Measurements from ENCODE around the gene WLS.

The WLS gene

DNA sequence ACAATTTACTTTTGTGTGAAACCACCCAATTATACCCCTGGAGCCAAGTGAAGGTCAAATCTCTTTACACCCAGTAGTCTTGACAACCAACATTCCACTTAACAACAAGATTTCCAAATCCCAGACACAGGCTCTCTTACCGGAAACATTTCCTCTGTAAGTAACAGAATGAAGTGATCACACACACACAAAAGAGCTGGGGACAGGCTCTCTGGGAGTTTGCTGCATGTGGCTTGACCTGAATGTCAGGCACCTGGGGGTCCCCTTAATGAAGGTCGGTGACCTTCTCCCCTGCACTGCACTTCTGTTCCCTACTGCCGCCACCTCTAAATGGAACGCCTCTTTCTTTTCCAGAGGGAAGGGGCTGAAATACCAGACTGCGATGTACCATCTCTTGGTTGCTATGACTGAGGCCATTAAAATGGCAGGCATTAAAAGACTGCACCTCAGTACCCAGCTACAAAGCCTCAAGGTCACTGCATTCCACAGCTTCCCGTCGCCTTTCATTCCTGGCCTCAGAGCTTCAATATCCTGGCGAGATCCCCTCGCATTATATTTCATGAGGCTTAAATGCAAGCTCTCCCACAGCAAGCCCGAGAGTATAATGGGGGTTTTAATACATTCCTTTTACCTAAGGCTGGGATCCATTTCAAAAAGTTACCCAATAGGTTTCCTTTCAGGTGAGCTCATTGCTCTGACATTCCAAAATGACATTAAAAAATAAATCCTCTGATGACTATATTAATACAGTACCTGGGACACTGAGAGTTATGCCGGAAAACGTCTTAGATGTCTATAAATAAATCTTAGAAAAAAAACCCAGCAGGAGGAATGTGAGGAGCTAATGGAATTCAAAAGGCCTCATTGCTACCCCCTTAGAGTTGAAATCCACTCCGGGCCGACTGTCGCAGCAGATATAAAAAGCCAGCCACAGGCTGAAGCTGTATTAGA lies 91.0 kb downstream of the WLS start:
- Histone ChIP-seq H3K4me1 (peaks cover 14% of the 10 kb centered on the region), H3K79me2 (no peaks in the 10 kb centered on the region), H3K9me3 (ENCODE audit: control insufficient read depth, low read length) (no peaks in the 10 kb centered on the region), H2AFZ (peak overlapping the region; percentile 11), H3K27me3 (ENCODE audit: control insufficient read depth, insufficient read depth, low read length) (no peaks in the 10 kb centered on the region), H3K4me3 (ENCODE audit: low read depth, low read length) (no peak overlapping the region), H3K27ac (peak overlapping the region; percentile 36), H3K9ac (no peak overlapping the region), H3K4me2 (ENCODE audit: low read length) (no peak overlapping the region), H3K36me3 (ENCODE audit: control insufficient read depth, insufficient read depth, low read length) (no peaks in the 10 kb centered on the region)
- TF ChIP-seq, protein P1, sequence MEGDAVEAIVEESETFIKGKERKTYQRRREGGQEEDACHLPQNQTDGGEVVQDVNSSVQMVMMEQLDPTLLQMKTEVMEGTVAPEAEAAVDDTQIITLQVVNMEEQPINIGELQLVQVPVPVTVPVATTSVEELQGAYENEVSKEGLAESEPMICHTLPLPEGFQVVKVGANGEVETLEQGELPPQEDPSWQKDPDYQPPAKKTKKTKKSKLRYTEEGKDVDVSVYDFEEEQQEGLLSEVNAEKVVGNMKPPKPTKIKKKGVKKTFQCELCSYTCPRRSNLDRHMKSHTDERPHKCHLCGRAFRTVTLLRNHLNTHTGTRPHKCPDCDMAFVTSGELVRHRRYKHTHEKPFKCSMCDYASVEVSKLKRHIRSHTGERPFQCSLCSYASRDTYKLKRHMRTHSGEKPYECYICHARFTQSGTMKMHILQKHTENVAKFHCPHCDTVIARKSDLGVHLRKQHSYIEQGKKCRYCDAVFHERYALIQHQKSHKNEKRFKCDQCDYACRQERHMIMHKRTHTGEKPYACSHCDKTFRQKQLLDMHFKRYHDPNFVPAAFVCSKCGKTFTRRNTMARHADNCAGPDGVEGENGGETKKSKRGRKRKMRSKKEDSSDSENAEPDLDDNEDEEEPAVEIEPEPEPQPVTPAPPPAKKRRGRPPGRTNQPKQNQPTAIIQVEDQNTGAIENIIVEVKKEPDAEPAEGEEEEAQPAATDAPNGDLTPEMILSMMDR (IDR thresholded peaks at IDR 0.05): no peak

DNA sequence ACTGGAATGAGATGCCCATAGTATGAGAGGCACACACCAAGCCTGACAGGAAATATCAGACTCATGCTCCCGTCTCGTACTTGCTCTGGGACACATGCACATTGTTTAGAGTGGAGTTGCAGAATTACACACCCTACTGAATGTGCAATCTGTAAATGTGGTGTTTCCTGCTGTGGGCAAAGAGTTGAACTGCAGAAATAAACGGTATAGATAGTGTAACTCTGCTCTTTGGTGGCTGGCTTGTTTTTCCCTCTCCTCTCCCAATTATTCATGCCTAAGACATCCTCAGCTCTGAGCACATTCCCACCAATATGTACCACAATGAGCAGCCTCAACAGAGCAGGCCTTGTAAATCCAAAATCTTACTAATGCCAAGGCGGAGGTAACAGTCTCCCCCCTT lies 91.8 kb downstream of the WLS start:
- no peak overlapping the region for H3K9ac ChIP-seq
- peaks cover 10% of the 10 kb centered on the region for H3K4me1 ChIP-seq
- no peaks in the 10 kb centered on the region for H3K27me3 ChIP-seq (ENCODE audit: control insufficient read depth, insufficient read depth, low read length)
- TF ChIP-seq, protein P1 (IDR thresholded peaks at IDR 0.05): no peak
- H3K4me3 ChIP-seq (ENCODE audit: low read depth, low read length): no peak overlapping the region
- no peak overlapping the region for H3K27ac ChIP-seq
- no peaks in the 10 kb centered on the region for H3K36me3 ChIP-seq (ENCODE audit: control insufficient read depth, insufficient read depth, low read length)
- H2AFZ ChIP-seq: no peak overlapping the region
- no peaks in the 10 kb centered on the region for H3K9me3 ChIP-seq (ENCODE audit: control insufficient read depth, low read length)
- H3K79me2 ChIP-seq: no peaks in the 10 kb centered on the region
- no peak overlapping the region for H3K4me2 ChIP-seq (ENCODE audit: low read length)

DNA sequence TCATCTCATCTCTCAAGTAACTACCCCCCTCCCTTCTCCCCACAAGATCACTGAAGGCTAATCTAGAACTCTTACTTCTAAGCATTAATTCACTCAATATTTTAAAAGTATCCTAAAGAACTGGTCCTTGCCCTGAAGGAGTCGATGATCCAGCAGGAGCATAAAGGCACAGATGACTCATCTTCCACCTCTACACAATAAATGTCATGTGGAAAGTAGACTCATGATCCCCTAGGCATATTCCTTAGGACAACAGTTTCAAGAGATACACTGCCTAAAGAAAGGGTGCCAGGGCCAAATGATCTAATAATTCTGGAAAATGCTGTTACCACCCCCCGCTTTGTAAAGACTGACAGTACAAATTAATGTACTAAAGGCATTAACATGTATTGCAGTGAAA lies 96.1 kb downstream of the WLS start:
- Histone ChIP-seq H3K9me3 (ENCODE audit: control insufficient read depth, low read length) (no peaks in the 10 kb centered on the region), H3K4me1 (peaks cover 2% of the 10 kb centered on the region), H3K4me2 (ENCODE audit: low read length) (no peak overlapping the region), H3K4me3 (ENCODE audit: low read depth, low read length) (no peak overlapping the region), H3K36me3 (ENCODE audit: control insufficient read depth, insufficient read depth, low read length) (no peaks in the 10 kb centered on the region), H3K27ac (no peak overlapping the region), H3K79me2 (no peaks in the 10 kb centered on the region), H3K27me3 (ENCODE audit: control insufficient read depth, insufficient read depth, low read length) (no peaks in the 10 kb centered on the region), H3K9ac (no peak overlapping the region), H2AFZ (no peak overlapping the region)
- TF ChIP-seq, protein P1 (IDR thresholded peaks at IDR 0.05): no peak

DNA sequence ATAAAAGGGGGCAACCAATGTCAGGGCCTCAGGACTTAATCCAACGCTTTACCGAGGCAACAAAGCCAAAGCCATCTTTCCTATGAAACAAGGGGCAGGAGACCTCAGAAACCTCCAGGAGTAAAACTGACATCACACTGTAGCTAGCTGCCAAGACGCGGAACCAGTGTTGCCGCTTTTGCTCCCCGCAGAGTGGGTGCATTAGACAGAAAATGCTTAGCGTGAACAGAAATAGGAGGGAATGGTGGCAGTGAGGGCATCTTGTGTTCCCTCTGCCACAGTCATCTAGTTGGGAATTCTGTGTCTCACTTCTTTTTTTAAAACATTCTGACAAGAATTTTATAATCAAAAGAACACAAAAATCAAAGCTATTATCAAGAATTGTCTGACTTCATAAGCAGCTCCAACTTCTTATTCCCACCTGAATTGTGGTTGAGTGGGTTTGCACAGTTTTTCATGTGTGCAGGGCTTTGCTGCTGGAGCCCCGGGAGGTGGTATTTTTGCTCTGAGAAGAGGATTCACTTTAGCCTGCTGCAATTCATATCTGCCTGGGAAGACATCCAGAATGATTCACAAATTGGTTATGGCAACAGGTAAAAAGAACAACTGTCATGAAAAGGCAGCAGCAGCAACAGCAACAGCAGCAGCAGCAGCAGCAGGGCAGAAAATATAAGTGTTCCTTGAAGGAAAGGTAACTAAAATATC lies 99.7 kb downstream of the WLS start:
- no peaks in the 10 kb centered on the region for H3K79me2 ChIP-seq
- no peaks in the 10 kb centered on the region for H3K27me3 ChIP-seq (ENCODE audit: control insufficient read depth, insufficient read depth, low read length)
- no peaks in the 10 kb centered on the region for H3K9me3 ChIP-seq (ENCODE audit: control insufficient read depth, low read length)
- H3K4me3 ChIP-seq (ENCODE audit: low read depth, low read length): no peak overlapping the region
- H3K36me3 ChIP-seq (ENCODE audit: control insufficient read depth, insufficient read depth, low read length): no peaks in the 10 kb centered on the region
- no peak overlapping the region for H3K27ac ChIP-seq
- H2AFZ ChIP-seq: no peak overlapping the region
- H3K4me2 ChIP-seq (ENCODE audit: low read length): no peak overlapping the region
- H3K9ac ChIP-seq: no peak overlapping the region
- peaks cover 2% of the 10 kb centered on the region for H3K4me1 ChIP-seq
- TF ChIP-seq, protein P1 (IDR thresholded peaks at IDR 0.05): no peak

Data from parathyroid adenoma (tissue), 2 donors.